ENCODE measurements around the gene UGT3A1.

Gene UGT3A1

GRCh38 chr5:35919191-35919590 lies 72.0 kb downstream of the UGT3A1 start:
- DNase-seq (ENCODE audit: low spot score): no peak
- Histone ChIP-seq H3K27ac (no peak overlapping the region), H3K4me3 (no peak overlapping the region)
- no peak for TF ChIP-seq CTCF (IDR thresholded peaks at IDR 0.05)

GRCh38 chr5:35908814-35909213 lies 82.4 kb downstream of the UGT3A1 start:
- no peak for TF ChIP-seq CTCF (IDR thresholded peaks at IDR 0.05)
- Histone ChIP-seq H3K4me3 (no peak overlapping the region), H3K27ac (no peak overlapping the region)
- DNase-seq (ENCODE audit: low spot score): no peak

- no peak for TF ChIP-seq CTCF (IDR thresholded peaks at IDR 0.05)
- no peak overlapping the region for H3K4me3 ChIP-seq
- no peak for DNase-seq (ENCODE audit: low spot score)
- no peak overlapping the region for H3K27ac ChIP-seq
Measured at GRCh38 chr5:35908228-35908627, 83.0 kb downstream of the UGT3A1 start.

GRCh38 chr5:35904443-35905132 lies 86.6 kb downstream of the UGT3A1 start:
- no peak for TF ChIP-seq CTCF (IDR thresholded peaks at IDR 0.05)
- Histone ChIP-seq H3K27ac (no peak overlapping the region), H3K4me3 (no peak overlapping the region)
- no peak for DNase-seq (ENCODE audit: low spot score)

GRCh38 chr5:35903631-35904203 lies 87.5 kb downstream of the UGT3A1 start:
- TF ChIP-seq CTCF (IDR thresholded peaks at IDR 0.05): no peak
- DNase-seq (ENCODE audit: low spot score): no peak
- Histone ChIP-seq H3K4me3 (no peak overlapping the region), H3K27ac (no peak overlapping the region)

GRCh38 chr5:35902046-35902672 lies 89.0 kb downstream of the UGT3A1 start:
- H3K4me3 ChIP-seq: no peak overlapping the region
- no peak for TF ChIP-seq CTCF (IDR thresholded peaks at IDR 0.05)
- no peak overlapping the region for H3K27ac ChIP-seq
- DNase-seq (ENCODE audit: low spot score): no peak
